SK-N-SH treated with all-trans-retinoic acid at 6 μM for 48 hours (cell line): Measurements from ENCODE around the gene BRF1.
"Not testable (repeated sequence)": the region's sequence is repeated elsewhere in the genome, so short reads cannot be mapped to it uniquely, and the experiment has no call there.

ENCODE experiments used
- ATAC-seq: fragments of 200-7000 bp; cut with Tn5 transposase; 3 replicates; pipeline ENCODE4 v1.9.1; 2020; ENCODE audit warnings: mild to moderate bottlenecking, moderate library complexity
- ARNTL ChIP-seq: fragments of 450-650 bp; formaldehyde crosslinking; IDR thresholded peaks from 2 replicates; pipeline ENCODE4 v1.5.0; 2020; ENCODE audit warnings: low read depth, mild to moderate bottlenecking, moderate library complexity, borderline replicate concordance
- BACH2 ChIP-seq: fragments of 250-450 bp; sonication (Bioruptor Pico); IDR thresholded peaks from 2 replicates; pipeline ENCODE4 v1.9.0; 2021; ENCODE audit warnings: mild to moderate bottlenecking, borderline replicate concordance
- CREB5 ChIP-seq: fragments of 250-450 bp; sonication (Bioruptor Pico); IDR thresholded peaks from 2 replicates; pipeline ENCODE4 v1.5.1; 2020; ENCODE audit warnings: low read depth, mild to moderate bottlenecking, moderate library complexity
- CSDC2 ChIP-seq: fragments of 250-450 bp; sonication (Bioruptor Pico); IDR thresholded peaks from 2 replicates; pipeline ENCODE4 v1.5.0; 2020; ENCODE audit warnings: mild to moderate bottlenecking, moderate library complexity
- CSRNP3 ChIP-seq: fragments of 250-450 bp; sonication (Bioruptor Pico); IDR thresholded peaks from 2 replicates; pipeline ENCODE4 v1.5.1; 2021; ENCODE audit warnings: mild to moderate bottlenecking, moderate library complexity
- ESRRG ChIP-seq: fragments of 250-450 bp; sonication (Bioruptor Pico); IDR thresholded peaks from 2 replicates; pipeline ENCODE4 v1.6.1; 2021; ENCODE audit warnings: mild to moderate bottlenecking
- GLIS3 ChIP-seq: fragments of 250-450 bp; sonication (Bioruptor Pico); IDR thresholded peaks from 2 replicates; pipeline ENCODE4 v1.5.0; 2020; ENCODE audit warnings: mild to moderate bottlenecking, moderate library complexity
- ISL1 ChIP-seq: fragments of 250-450 bp; sonication (Bioruptor Pico); IDR thresholded peaks from 2 replicates; pipeline ENCODE4 v2.1.2; 2022; ENCODE audit warnings: mild to moderate bottlenecking, moderate library complexity
- OSR1 ChIP-seq: fragments of 250-450 bp; sonication (Bioruptor Pico); IDR thresholded peaks from 2 replicates; pipeline ENCODE4 v1.8.0; 2022; ENCODE audit warnings: moderate library complexity, mild to moderate bottlenecking, inconsistent platforms
- PATZ1 ChIP-seq: fragments of 250-450 bp; sonication (Bioruptor Pico); IDR thresholded peaks from 2 replicates; pipeline ENCODE4 v1.8.0; 2020; ENCODE audit warnings: mild to moderate bottlenecking, moderate library complexity, borderline replicate concordance
- PPARA ChIP-seq: fragments of 250-450 bp; sonication (Bioruptor Pico); IDR thresholded peaks from 2 replicates; pipeline ENCODE4 v1.5.0; 2020; ENCODE audit warnings: mild to moderate bottlenecking, borderline replicate concordance
- RARB ChIP-seq: fragments of 250-450 bp; sonication (Bioruptor Pico); IDR thresholded peaks from 2 replicates; pipeline ENCODE4 v1.8.0; 2021; ENCODE audit warnings: mild to moderate bottlenecking, moderate library complexity
- TCF4 ChIP-seq: fragments of 250-450 bp; sonication (Bioruptor Pico); IDR thresholded peaks from 2 replicates; pipeline ENCODE4 v1.8.0; 2021; ENCODE audit warnings: mild to moderate bottlenecking, moderate library complexity, borderline replicate concordance
- TOX ChIP-seq: fragments of 250-450 bp; sonication (Bioruptor Pico); IDR thresholded peaks from 2 replicates; pipeline ENCODE4 v1.8.0; 2021; ENCODE audit warnings: mild to moderate bottlenecking, moderate library complexity, borderline replicate concordance
- TSHZ2 ChIP-seq: fragments of 250-450 bp; sonication (Bioruptor Pico); IDR thresholded peaks from 2 replicates; pipeline ENCODE4 v1.5.0; 2020; ENCODE audit warnings: mild to moderate bottlenecking, moderate library complexity
- ZFP3 ChIP-seq: fragments of 250-450 bp; sonication (Bioruptor Pico); IDR thresholded peaks from 2 replicates; pipeline ENCODE4 v1.5.0; 2020; ENCODE audit warnings: mild to moderate bottlenecking, moderate library complexity
- ZFP30 ChIP-seq: fragments of 450-650 bp; formaldehyde crosslinking; IDR thresholded peaks from 2 replicates; pipeline ENCODE4 v1.5.0; 2022; ENCODE audit warnings: mild to moderate bottlenecking, moderate library complexity
- ZNF565 ChIP-seq: fragments of 450-650 bp; formaldehyde crosslinking; conservative IDR thresholded peaks from 2 replicates; pipeline ENCODE4 v1.5.0; 2020; ENCODE audit warnings: low read depth, mild to moderate bottlenecking, moderate library complexity
- ZNF70 ChIP-seq: fragments of 450-650 bp; formaldehyde crosslinking; IDR thresholded peaks from 2 replicates; pipeline ENCODE4 v1.5.0; 2020; ENCODE audit warnings: mild to moderate bottlenecking, moderate library complexity
- ZNF8 ChIP-seq: fragments of 450-650 bp; formaldehyde crosslinking; IDR thresholded peaks from 2 replicates; pipeline ENCODE4 v1.5.0; 2020; ENCODE audit warnings: mild to moderate bottlenecking, moderate library complexity

Gene BRF1

GRCh38 chr14:105305345-105305744 lies 4.5 kb upstream of the BRF1 start:
- TF ChIP-seq ESRRG (CRISPR knock-in tag), result no peak
- no peak for TF ChIP-seq TSHZ2 (CRISPR knock-in tag)
- no peak for TF ChIP-seq CREB5 (CRISPR knock-in tag)
- TF ChIP-seq ZFP30, result no peak
- no peak for TF ChIP-seq BACH2
- no peak for TF ChIP-seq ZNF70 (CRISPR knock-in tag)
- TF ChIP-seq CSRNP3 (CRISPR knock-in tag), result no peak
- no peak for TF ChIP-seq RARB (CRISPR knock-in tag)
- no peak for TF ChIP-seq TOX (CRISPR knock-in tag)
- TF ChIP-seq GLIS3, result no peak
- TF ChIP-seq ZNF8, result no peak
- TF ChIP-seq ISL1 (CRISPR knock-in tag), result no peak
- no peak for TF ChIP-seq CSDC2 (CRISPR knock-in tag)
- TF ChIP-seq TCF4 (CRISPR knock-in tag), result no peak
- no peak for TF ChIP-seq ZNF565 (CRISPR knock-in tag)
- TF ChIP-seq PATZ1, result no peak
- no peak for TF ChIP-seq OSR1 (CRISPR knock-in tag)
- TF ChIP-seq PPARA, result no peak
- no peak for TF ChIP-seq ZFP3 (CRISPR knock-in tag)
- no peak for TF ChIP-seq ARNTL
- no peak for ATAC-seq

- ATAC-seq, result no peak
- TF ChIP-seq GLIS3 (no peak), ZFP3 (CRISPR knock-in tag) (no peak), ARNTL (no peak), TCF4 (CRISPR knock-in tag) (no peak), CSDC2 (CRISPR knock-in tag) (no peak), ESRRG (CRISPR knock-in tag) (no peak), OSR1 (CRISPR knock-in tag) (no peak)
Measured at GRCh38 chr14:105304565-105304964, 3.8 kb upstream of the BRF1 start.

GRCh38 chr14:105303949-105304348 lies 3.1 kb upstream of the BRF1 start:
- no peak for TF ChIP-seq RARB (CRISPR knock-in tag)
- TF ChIP-seq TCF4 (CRISPR knock-in tag), result no peak
- TF ChIP-seq PATZ1, result no peak
- TF ChIP-seq CSDC2 (CRISPR knock-in tag), result no peak
- TF ChIP-seq TSHZ2 (CRISPR knock-in tag), result no peak
- TF ChIP-seq ESRRG (CRISPR knock-in tag), result no peak
- TF ChIP-seq PPARA, result no peak
- ATAC-seq, result no peak

- ATAC-seq, result not testable (repeated sequence)
Measured at GRCh38 chr14:105301915-105302249, 1.1 kb upstream of the BRF1 start.
